Stimulated activated CD8-positive, alpha-beta memory T cell treated with anti-CD3 and anti-CD28 coated beads, Interleukin-15, amount 100 ng/mL, for 4 hours (primary cell): ENCODE data around the gene GNG5.
"Not testable (repeated sequence)": the region's sequence is repeated elsewhere in the genome, so short reads cannot be mapped to it uniquely, and the experiment has no call there.

Experiments
- DNase-seq, 2 donors: peaks; one replicate each; pipeline ENCODE4 v3.0.0-alpha.2; 2020; ENCODE audit warnings: low read depth in 2 of 2

Gene GNG5

GRCh38 chr1:84488107-84488506 lies 18.3 kb downstream of the GNG5 start:
- DNase-seq: no peak

DNA sequence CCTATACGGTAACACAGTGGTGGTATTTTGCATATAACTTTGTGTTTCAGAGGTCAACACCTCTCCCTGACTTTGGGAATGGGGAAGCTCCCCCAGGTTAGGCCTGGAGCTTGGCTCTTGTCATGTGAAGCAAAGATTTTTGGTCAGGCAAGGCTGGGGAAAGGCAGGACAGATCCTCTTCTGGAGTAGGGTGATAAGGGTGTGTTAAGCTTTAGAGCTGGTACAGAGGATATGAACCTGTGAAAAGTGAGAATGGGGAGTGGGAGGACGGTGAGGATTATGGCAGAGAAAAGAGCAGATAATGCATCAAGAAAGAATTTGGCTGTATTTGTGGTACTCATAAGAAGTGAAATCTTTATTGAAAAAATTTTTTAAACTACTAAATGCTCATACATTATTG lies 25.1 kb downstream of the GNG5 start:
- DNase-seq: no peak

DNA sequence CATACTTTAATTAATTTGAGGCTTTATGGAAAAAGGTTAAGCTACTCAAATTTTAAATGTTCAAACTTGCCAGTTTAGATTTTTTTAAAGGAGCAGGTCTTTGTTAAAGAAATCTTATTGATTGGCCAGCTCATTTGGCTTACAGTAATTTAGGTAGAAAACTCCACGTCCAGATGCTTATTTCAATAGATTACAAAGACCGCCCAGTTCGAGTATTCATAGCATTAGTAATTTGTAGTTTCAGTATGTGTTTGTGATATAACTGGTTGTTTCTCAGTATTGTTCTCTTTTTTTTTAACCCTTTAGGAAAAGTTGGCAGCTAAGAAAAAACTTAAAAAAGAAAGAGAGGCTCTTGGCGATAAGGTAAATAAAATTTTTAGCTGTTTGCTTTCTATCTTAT lies 25.7 kb downstream of the GNG5 start:
- no peak for DNase-seq

DNA sequence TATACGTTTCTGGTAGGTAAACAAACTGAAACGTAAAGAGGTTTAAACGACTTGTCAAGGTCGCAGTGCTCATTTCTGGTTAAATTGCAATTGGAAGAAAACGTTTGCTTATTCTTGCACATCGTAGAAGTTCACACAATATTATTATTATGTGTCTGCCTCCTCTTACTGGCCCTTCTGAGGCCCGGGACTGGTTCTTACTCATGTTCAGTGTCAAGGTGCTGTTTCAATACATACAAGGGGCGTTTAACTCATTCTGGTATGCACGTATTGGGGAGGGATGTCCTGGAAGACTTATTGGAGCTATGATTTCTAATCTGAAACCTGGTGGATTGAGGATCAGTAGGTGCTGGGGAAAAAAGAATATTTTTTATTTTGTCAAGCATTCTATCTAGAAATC lies 26.4 kb downstream of the GNG5 start:
- DNase-seq: no peak

GRCh38 chr1:84478876-84479868 lies 27.2 kb downstream of the GNG5 start, which contains the start of gene RPF1:
Gene RPF1, plus strand, starts transcription at chr1:84479266. Its CDS starts 16 bp downstream, at chr1:84479282.
- peak; percentile 62 to 68 for DNase-seq

DNA sequence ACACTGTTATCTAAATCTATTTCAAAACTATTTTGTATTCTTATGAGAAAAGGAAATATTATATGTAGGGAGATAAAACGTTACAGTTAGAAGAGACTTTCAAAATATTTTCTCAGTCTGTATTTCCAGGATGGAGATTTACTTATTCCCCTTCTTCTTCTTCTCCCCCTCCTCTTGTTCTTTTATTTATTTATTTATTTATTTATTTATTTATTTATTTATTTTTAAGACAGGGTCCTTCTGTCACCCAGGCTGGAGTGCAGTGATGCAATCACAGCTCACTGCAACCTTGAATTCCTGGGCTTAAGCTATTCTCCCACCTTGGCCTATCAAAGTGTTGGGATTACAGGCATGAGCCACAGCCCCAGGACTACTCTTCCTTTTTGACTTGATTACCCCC lies 30.2 kb downstream of the GNG5 start:
- no peak for DNase-seq

GRCh38 chr1:84467298-84467697 lies 39.1 kb downstream of the GNG5 start:
- no peak for DNase-seq

- no peak for DNase-seq
Measured at GRCh38 chr1:84462118-84462517, 44.3 kb downstream of the GNG5 start.

DNA sequence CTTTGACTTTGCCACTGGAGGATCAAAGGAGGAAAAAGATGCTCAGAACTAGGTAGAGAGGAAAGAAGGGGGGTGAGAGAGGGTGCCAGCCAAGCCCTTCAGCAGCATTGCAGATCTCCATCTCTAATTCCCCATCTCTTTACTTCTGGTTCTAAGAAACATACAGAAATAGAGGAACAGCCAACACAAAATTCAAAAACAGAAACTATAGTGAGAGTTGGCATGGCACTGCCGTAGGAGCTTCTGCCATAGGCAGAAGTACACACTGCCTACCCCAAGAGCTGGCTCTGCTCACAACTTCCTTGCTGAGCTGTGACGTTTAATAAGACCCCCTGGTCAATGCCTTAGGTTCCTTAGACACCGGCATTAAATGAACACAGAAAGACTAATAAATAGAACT lies 53.9 kb downstream of the GNG5 start:
- no peak for DNase-seq

GRCh38 chr1:84450910-84451309 lies 55.5 kb downstream of the GNG5 start:
- DNase-seq: no peak

GRCh38 chr1:84448704-84449103 lies 57.7 kb downstream of the GNG5 start:
- DNase-seq: not testable (repeated sequence)
